NCI-H748 (cell line): ENCODE measurements around the gene MARCO.
"Not testable (repeated sequence)": the region's sequence is repeated elsewhere in the genome, so short reads cannot be mapped to it uniquely, and the experiment has no call there.

Source experiments
- DNase-seq: peaks from one replicate; lab custom pipeline; 2025; ENCODE audit not compliant: unreplicated experiment; lab: John Stamatoyannopoulos, UW

The MARCO gene

GRCh38 chr2:118929059-118929458 lies 12.9 kb upstream of the MARCO start:
- no peak for DNase-seq

- no peak for DNase-seq
Measured at GRCh38 chr2:118932949-118933348, 9.0 kb upstream of the MARCO start.

- DNase-seq, result no peak
Measured at GRCh38 chr2:118936306-118936705, 5.7 kb upstream of the MARCO start.

GRCh38 chr2:118936936-118937335 lies 5.1 kb upstream of the MARCO start:
- DNase-seq, result no peak

- no peak for DNase-seq
Measured at GRCh38 chr2:118937817-118938216, 4.2 kb upstream of the MARCO start.

GRCh38 chr2:118939994-118940393 lies 2.0 kb upstream of the MARCO start:
- no peak for DNase-seq

- no peak for DNase-seq
Measured at GRCh38 chr2:118940486-118941120, 1.4 kb upstream of the MARCO start.

- no peak for DNase-seq
Measured at GRCh38 chr2:118943286-118943685, 1.3 kb downstream of the MARCO start.

- no peak for DNase-seq
Measured at GRCh38 chr2:118945881-118946280, 3.9 kb downstream of the MARCO start.

GRCh38 chr2:118948266-118948665 lies 6.3 kb downstream of the MARCO start:
- DNase-seq, result not testable (repeated sequence)

GRCh38 chr2:118954297-118955060 lies 12.5 kb downstream of the MARCO start:
- no peak for DNase-seq

GRCh38 chr2:118965737-118966136 lies 23.7 kb downstream of the MARCO start:
- no peak for DNase-seq

GRCh38 chr2:118967124-118967880 lies 25.3 kb downstream of the MARCO start:
- peak; percentile 21 for DNase-seq

- no peak for DNase-seq
Measured at GRCh38 chr2:118968042-118968441, 26.0 kb downstream of the MARCO start.

- DNase-seq, result no peak
Measured at GRCh38 chr2:118968961-118969733, 27.2 kb downstream of the MARCO start.

- no peak for DNase-seq
Measured at GRCh38 chr2:118969734-118970395, 27.9 kb downstream of the MARCO start.

GRCh38 chr2:118970396-118971135 lies 28.6 kb downstream of the MARCO start:
- no peak for DNase-seq

GRCh38 chr2:118971245-118972122 lies 29.5 kb downstream of the MARCO start:
- DNase-seq, result no peak

GRCh38 chr2:118973542-118973951 lies 31.6 kb downstream of the MARCO start:
- no peak for DNase-seq
